SK-N-SH (cell line): ENCODE data around the gene CNIH3. TPM values are rescaled to one million over a fixed set of nuclear protein-coding genes. Genes with fewer than 3 reads are reported as not detected.

Experiments
- CTCF ChIA-PET: fragments of 300-600, 350-600 bp; formaldehyde crosslinking; extraction: SDS; loops from one replicate; lab custom pipeline; 2021; lab: Yijun Ruan, JAX
- POLR2A ChIA-PET: fragments of 350-600 bp; sonication (Branson Sonifier 250); formaldehyde crosslinking; extraction: SDS; loops from one replicate; lab custom pipeline; 2020; ENCODE audit warnings: antibody characterized with exemption, inconsistent platforms; lab: Yijun Ruan, JAX
- DNase-seq: peaks from one replicate; pipeline ENCODE4 v3.0.0; 2012
- H2AFZ ChIP-seq: fragments of 200-600 bp; sonication (generic); 2 replicates; pipeline ENCODE4 v1.8.1; 2016; ENCODE audit warnings: antibody characterized with exemption, mild to moderate bottlenecking, low read depth
- H3F3A ChIP-seq: fragments of 200-600 bp; sonication (generic); replicated peaks from 2 replicates; pipeline ENCODE3; 2016; ENCODE audit warnings: antibody characterized with exemption, mild to moderate bottlenecking; ENCODE audit not compliant: insufficient read depth
- H3K27ac ChIP-seq, 2 experiments: fragments of 200-500 bp in 1 of 2; fragments of 200-600 bp in 1 of 2; sonication (Bioruptor generic) in 1 of 2; sonication (generic), shearing (Covaris generic) in 1 of 2; 2 replicates each; pipeline versions ENCODE4 v1.5.1 to v1.6.1; 2014 to 2016; ENCODE audit warnings: low read depth in 2 of 2, inconsistent platforms in 1 of 2, low read length in 1 of 2, mild to moderate bottlenecking in 1 of 2, mixed read lengths in 1 of 2
- H3K27me3 ChIP-seq: fragments of 200-600 bp; sonication (generic), shearing (Covaris generic); 2 replicates; pipeline ENCODE4 v1.6.1; 2016; ENCODE audit warnings: mixed run types; ENCODE audit not compliant: insufficient read depth
- H3K36me3 ChIP-seq, 2 experiments: fragments of 200-500 bp in 1 of 2; fragments of 200-600 bp in 1 of 2; sonication (Bioruptor generic) in 1 of 2; sonication (generic) in 1 of 2; replicated peaks in 1 of 2; 2 replicates each; pipeline versions ENCODE3 to v1.5.1; 2014 to 2016; ENCODE audit warnings: low read length in 1 of 2, mild to moderate bottlenecking in 1 of 2; ENCODE audit not compliant: insufficient read depth in 2 of 2, control insufficient read depth in 1 of 2
- H3K4me1 ChIP-seq, 2 experiments: fragments of 200-500 bp in 1 of 2; fragments of 200-600 bp in 1 of 2; sonication (Bioruptor generic) in 1 of 2; sonication (generic), shearing (Covaris generic) in 1 of 2; 2 replicates each; pipeline versions ENCODE4 v1.5.1 to v1.6.1; 2014 to 2016; ENCODE audit warnings: low read depth in 1 of 2, low read length in 1 of 2, mixed run types in 1 of 2; ENCODE audit not compliant: insufficient read depth in 2 of 2, control insufficient read depth in 1 of 2
- H3K4me2 ChIP-seq: fragments of 200-600 bp; sonication (generic), shearing (Covaris generic); 2 replicates; pipeline ENCODE4 v1.6.1; 2017; ENCODE audit warnings: mixed run types
- H3K4me3 ChIP-seq, 2 experiments: fragments of 200-500 bp in 1 of 2; fragments of 200-600 bp in 1 of 2; sonication (Bioruptor generic) in 1 of 2; sonication (generic), shearing (Covaris generic) in 1 of 2; 2 replicates each; pipeline versions ENCODE4 v1.5.1 to v1.8.1; 2014 to 2016; ENCODE audit warnings: low read depth in 2 of 2, inconsistent platforms in 1 of 2, low read length in 1 of 2, mild to moderate bottlenecking in 1 of 2, mixed read lengths in 1 of 2, moderate library complexity in 1 of 2
- H3K79me2 ChIP-seq: fragments of 200-600 bp; sonication (generic); 2 replicates; pipeline ENCODE4 v1.8.1; 2017; ENCODE audit warnings: mild to moderate bottlenecking; ENCODE audit not compliant: insufficient read depth
- H3K9ac ChIP-seq: fragments of 200-600 bp; sonication (generic); 2 replicates; pipeline ENCODE4 v1.6.1; 2017; ENCODE audit warnings: mixed run types
- H3K9me2 ChIP-seq: fragments of 200-600 bp; sonication (generic); 2 replicates; pipeline ENCODE4 v1.6.1; 2017; ENCODE audit warnings: mixed run types
- H3K9me3 ChIP-seq: fragments of 200-600 bp; sonication (generic); 2 replicates; pipeline ENCODE4 v1.6.1; 2017; ENCODE audit warnings: mixed run types, mild to moderate bottlenecking, moderate library complexity
- H4K20me1 ChIP-seq: fragments of 200-600 bp; sonication (generic); 2 replicates; pipeline ENCODE4 v1.6.1; 2017; ENCODE audit warnings: mild to moderate bottlenecking, mixed run types; ENCODE audit not compliant: insufficient read depth
- CHD2 ChIP-seq: fragments of 150-350 bp; IDR thresholded peaks from 2 replicates; pipeline ENCODE4 v1.6.1; 2018; ENCODE audit warnings: low read length; ENCODE audit not compliant: partially characterized antibody
- EZH2phosphoT487 ChIP-seq: fragments of 200-600 bp; sonication (generic); IDR thresholded peaks from 2 replicates; pipeline ENCODE4 v1.6.1; 2017; ENCODE audit warnings: low read depth, mixed run types, mild to moderate bottlenecking, antibody characterized with exemption, moderate library complexity, borderline replicate concordance
- RFX5 ChIP-seq: IDR thresholded peaks from 2 replicates; pipeline ENCODE4 v1.6.1; 2012; ENCODE audit warnings: mild to moderate bottlenecking, improper control_type of control experiment, low read length
- polyA plus RNA-seq, 3 experiments: library from polyadenylated mRNA; depleted of rRNA; stranded (reverse); fragments of >200 nt; gene quantifications; 2 replicates each; pipeline ENCODE4 v1.2.3, GENCODE V29; 2012

CNIH3 gene
- polyA plus RNA-seq, 1 of the 3 experiments (the other 2 are of a cell fraction): 18.8 TPM

DNA sequence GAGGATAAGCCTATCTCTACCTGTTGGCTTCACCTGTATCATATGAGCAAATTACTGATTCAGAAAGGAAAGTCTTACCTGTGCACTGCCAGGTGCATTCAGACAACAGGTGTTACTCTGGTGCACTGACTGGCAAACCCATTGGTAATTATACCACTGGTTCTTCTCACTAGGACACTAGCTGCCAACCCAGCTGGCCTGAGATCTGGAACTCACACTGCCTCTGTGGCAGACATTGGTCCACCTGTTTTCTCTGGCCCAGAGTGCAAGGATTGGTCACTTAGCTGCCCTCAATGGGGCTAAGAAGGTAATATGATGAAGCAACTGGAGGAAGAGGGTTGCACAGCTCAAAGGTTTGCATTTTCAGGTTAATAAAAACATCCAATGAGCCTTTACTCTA lies 173.2 kb downstream of the CNIH3 start:
- no peaks in the 10 kb centered on the region for H4K20me1 ChIP-seq
- no peaks in the 10 kb centered on the region for H3K36me3 ChIP-seq
- no peak overlapping the region for H3K27ac ChIP-seq
- H3K9me2 ChIP-seq: no peaks in the 10 kb centered on the region
- H3F3A ChIP-seq: no peaks in the 10 kb centered on the region
- DNase-seq: no peak
- H3K4me3 ChIP-seq: no peak overlapping the region
- no peak overlapping the region for H2AFZ ChIP-seq
- H3K4me2 ChIP-seq: no peak overlapping the region
- no peak for TF ChIP-seq RFX5
- no peak for TF ChIP-seq CHD2
- TF ChIP-seq EZH2phosphoT487: no peak
- no peaks in the 10 kb centered on the region for H3K4me1 ChIP-seq
- no peaks in the 10 kb centered on the region for H3K79me2 ChIP-seq
- no peak overlapping the region for H3K9ac ChIP-seq
- POLR2A ChIA-PET: no interaction called here
- H3K27me3 ChIP-seq: no peaks in the 10 kb centered on the region
- no peaks in the 10 kb centered on the region for H3K9me3 ChIP-seq
- CTCF ChIA-PET: no interaction called here

Other genes starting within 250 kb of the CNIH3 start
- 21.2 and 21.9 TPM in 2 replicates for gene WDR26, start 181.5 kb upstream of the CNIH3 start, polyA plus RNA-seq (2012; rRNA removed)